IPS-NIHi7 (cell line): ENCODE measurements around the gene LRP1.

Experiments
- DNase-seq: peaks from one replicate; pipeline ENCODE4 v3.0.0; 2012; ENCODE audit warnings: mixed read lengths; ENCODE audit errors: extremely low spot score

The LRP1 gene

DNA sequence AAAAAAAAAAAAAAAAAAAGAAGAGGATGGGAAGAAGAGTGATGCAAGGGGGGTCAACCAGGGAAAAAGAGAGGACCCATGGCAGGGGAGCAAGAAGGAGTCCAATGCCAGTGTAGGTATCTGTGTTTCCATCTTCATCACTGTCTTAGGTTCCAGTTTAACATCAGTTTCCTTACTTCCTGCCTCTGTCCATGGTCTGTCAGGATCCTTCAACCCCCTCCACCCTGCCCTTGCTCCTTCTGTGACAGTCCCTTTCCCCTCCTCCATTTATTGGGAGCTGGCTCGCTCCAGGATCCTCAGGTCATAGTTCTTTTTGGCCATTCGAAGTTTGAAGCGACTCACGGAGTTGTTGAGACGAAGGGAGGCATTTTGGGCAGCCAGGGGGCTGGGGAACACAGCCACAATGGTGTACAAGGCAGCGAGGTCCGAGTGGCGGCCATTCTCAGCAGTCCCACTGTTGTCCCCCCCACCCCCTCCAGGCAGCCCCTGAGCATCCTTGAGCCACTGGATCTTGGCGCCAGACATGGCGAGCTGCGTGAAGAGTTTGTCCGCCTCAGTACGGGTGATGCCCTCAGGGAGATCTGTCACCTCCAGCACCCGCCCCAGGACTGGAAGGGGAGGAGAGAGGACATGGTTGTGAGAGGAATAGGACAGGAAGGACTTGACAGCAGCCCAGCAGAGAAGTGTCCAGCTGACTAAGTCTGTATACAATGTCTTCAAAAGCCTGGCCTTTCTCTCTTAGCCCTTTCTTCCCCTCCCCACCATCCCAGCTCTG, 126.4 kb downstream of the LRP1 start:
- DNase-seq, result no peak

- no peak for DNase-seq
Measured at GRCh38 chr12:57255916-57256315, 127.6 kb downstream of the LRP1 start.

DNA sequence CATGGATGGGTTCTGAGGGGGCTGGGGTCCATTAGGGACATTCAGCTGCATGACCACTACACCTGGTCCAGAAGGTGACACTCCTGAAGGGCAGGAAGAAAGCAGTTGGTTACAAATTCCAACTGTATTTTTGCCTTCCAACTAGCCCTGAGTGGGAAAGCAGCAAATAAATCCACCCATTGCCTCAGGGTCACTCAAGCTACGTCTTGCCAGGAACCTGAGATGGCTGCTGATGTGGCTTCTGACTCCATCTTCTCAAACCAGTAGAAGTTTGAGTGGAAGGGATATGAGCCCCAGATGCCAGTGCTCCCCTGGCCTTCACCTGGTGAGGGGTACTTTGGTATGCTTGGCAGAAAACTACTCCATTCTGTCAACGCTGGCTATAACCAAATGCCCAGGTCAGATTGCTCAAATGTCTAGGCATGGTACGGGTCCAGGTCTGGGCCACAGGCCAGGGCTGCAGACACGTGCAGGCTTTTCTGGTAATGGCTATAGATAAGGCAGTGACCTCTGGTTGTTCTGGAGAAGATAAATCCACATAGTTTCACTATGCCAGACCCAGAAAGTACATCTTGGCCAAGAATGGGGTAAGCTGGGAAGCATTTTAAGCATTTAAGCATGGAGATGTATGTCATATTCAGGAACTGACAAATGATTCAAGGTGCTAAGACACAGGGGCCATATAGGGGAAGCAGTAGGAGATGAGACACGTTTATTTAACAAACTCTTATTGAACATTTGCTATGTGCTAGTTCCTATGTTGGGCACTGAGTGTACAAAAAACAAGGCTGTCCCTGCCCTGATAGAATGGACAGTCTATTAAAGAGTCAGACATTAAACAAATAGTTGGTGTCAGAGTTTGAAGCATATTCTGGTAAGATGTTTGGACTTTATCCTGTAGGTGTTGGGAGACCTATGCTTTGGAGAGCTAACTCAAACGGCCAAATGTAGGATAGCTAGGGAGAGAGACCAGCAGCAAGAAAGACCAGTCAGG, 131.0 kb downstream of the LRP1 start:
- DNase-seq, result no peak

- DNase-seq, result no peak
Measured at GRCh38 chr12:57260366-57260765, 132.1 kb downstream of the LRP1 start.

DNA sequence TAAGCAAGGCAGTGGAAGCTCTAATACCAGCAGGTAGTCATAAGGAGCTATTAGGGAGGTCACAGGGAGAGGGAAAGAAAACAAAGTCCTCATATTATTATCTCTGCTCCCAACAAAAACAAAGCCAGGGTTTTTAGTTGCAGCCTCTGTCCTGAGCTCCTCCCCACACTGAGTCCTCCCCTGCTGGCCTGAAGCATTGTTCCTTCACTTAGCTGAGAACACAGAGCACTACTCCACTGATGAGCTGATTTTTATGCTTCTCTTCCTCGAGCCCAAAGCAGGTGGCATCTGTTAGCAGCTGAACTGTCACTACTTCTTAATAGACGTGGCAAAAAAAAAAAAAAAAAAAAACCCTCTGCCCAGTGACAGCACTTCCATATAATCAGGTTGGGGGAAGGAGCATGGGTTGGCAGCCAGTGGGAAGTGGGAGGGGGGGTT, 133.2 kb downstream of the LRP1 start:
- DNase-seq, result no peak

DNA sequence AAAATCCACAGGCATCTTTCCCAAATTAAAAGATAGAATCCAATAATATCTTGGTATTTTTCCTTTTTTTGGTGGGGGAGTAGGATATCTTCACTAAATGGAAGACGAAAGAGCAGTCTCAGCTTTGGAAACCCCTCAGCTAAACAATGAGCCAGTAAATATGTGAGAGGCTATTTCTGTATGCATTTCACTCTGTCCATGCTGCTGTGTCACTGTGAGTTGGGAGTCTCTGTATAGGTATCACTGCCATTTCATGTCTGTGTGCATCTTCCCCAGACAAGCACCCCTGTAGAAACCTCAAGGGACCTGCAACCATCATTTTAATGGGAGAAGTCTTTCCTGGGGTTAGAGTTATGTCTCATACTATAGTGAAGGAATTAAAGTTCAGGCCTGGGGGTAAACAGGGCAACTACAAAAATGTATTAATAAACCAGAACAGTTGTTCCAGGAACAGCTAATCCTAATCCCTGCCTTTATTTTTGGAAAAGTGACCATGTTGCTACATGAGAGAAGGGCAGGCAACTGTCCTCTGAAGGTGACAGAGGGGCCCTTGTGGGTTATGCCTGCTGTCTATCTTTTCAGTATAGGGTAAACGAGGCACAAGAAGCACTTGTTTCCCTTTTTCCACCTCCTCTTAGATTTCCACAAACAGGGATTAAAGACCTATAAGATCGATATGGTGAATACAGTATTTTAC, 134.0 kb downstream of the LRP1 start:
- DNase-seq, result no peak
